ENCODE data around the gene PDIK1L. TPM values are rescaled to one million over a fixed set of nuclear protein-coding genes. Genes with fewer than 3 reads are reported as not detected.

Gene PDIK1L
- total and polyA plus RNA-seq, 2 of the 8 experiments (the other 6 are each of a cell fraction or from before 2014, with no cell fraction given): 0.95 to 4.5 TPM

DNA sequence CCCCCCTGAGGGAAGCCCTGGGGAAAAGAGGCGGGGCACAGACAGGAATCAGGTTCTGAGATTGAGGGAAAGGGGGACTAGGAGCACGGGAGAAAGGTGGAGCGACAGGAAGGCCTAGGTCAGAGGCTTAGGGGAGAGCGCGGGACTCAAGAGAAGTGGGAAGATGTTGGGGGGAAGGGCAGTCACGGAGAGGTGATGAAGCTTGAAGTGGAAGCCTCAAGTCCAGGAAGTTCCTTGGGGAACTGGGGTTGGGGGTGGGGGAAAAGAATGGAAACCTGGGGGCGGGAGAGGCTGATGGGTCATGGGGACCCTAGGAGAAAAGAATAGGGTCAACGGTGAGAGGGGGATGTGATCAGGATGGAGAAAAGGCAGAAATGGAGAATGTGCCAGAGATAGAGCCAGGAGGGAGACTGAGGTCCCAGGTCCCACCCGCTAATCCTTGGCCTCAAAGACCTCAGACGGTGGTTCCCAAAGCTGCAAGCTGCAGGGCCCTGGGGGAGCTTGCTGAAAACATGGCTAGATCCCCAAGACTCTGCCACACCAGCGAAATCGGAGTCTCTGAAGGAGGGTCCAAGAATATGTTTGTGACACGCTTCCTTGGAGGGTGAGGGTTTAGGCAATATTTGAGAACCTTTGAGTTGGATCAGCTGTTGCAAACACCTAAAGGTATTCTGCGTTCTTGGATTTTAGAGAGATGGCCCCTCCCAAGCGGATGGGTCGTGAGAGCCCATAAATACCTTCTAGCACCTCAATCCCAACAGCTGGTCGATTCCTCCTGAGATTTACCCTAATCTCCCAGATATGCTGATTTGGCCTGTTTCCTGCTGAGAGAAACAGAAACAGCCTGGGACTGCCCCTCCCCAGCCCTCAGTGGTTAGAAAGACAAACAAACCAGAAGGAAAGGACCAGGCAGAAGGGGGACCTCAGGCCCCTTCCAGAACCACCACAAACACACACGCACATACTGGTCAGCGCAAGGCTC lies 53.5 kb downstream of the PDIK1L start (continued):
- TF ChIP-seq, protein P1, sequence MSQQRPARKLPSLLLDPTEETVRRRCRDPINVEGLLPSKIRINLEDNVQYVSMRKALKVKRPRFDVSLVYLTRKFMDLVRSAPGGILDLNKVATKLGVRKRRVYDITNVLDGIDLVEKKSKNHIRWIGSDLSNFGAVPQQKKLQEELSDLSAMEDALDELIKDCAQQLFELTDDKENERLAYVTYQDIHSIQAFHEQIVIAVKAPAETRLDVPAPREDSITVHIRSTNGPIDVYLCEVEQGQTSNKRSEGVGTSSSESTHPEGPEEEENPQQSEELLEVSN (IDR thresholded peaks at IDR 0.05): no peak
- TF ChIP-seq RXRA (IDR thresholded peaks at IDR 0.05; ENCODE audit: insufficient read depth, low read depth, low read length) (no peak), PHF8 (conservative IDR thresholded peaks at IDR 0.05; ENCODE audit: low read depth, low read length) (no peak), RNF2 (IDR thresholded peaks at IDR 0.05; ENCODE audit: borderline replicate concordance, low read depth, low read length, missing control alignments, poor library complexity, severe bottlenecking) (no peak), JUN (IDR thresholded peaks at IDR 0.05; ENCODE audit: low read depth, low read length) (no peak)
- TF ChIP-seq, protein P2, sequence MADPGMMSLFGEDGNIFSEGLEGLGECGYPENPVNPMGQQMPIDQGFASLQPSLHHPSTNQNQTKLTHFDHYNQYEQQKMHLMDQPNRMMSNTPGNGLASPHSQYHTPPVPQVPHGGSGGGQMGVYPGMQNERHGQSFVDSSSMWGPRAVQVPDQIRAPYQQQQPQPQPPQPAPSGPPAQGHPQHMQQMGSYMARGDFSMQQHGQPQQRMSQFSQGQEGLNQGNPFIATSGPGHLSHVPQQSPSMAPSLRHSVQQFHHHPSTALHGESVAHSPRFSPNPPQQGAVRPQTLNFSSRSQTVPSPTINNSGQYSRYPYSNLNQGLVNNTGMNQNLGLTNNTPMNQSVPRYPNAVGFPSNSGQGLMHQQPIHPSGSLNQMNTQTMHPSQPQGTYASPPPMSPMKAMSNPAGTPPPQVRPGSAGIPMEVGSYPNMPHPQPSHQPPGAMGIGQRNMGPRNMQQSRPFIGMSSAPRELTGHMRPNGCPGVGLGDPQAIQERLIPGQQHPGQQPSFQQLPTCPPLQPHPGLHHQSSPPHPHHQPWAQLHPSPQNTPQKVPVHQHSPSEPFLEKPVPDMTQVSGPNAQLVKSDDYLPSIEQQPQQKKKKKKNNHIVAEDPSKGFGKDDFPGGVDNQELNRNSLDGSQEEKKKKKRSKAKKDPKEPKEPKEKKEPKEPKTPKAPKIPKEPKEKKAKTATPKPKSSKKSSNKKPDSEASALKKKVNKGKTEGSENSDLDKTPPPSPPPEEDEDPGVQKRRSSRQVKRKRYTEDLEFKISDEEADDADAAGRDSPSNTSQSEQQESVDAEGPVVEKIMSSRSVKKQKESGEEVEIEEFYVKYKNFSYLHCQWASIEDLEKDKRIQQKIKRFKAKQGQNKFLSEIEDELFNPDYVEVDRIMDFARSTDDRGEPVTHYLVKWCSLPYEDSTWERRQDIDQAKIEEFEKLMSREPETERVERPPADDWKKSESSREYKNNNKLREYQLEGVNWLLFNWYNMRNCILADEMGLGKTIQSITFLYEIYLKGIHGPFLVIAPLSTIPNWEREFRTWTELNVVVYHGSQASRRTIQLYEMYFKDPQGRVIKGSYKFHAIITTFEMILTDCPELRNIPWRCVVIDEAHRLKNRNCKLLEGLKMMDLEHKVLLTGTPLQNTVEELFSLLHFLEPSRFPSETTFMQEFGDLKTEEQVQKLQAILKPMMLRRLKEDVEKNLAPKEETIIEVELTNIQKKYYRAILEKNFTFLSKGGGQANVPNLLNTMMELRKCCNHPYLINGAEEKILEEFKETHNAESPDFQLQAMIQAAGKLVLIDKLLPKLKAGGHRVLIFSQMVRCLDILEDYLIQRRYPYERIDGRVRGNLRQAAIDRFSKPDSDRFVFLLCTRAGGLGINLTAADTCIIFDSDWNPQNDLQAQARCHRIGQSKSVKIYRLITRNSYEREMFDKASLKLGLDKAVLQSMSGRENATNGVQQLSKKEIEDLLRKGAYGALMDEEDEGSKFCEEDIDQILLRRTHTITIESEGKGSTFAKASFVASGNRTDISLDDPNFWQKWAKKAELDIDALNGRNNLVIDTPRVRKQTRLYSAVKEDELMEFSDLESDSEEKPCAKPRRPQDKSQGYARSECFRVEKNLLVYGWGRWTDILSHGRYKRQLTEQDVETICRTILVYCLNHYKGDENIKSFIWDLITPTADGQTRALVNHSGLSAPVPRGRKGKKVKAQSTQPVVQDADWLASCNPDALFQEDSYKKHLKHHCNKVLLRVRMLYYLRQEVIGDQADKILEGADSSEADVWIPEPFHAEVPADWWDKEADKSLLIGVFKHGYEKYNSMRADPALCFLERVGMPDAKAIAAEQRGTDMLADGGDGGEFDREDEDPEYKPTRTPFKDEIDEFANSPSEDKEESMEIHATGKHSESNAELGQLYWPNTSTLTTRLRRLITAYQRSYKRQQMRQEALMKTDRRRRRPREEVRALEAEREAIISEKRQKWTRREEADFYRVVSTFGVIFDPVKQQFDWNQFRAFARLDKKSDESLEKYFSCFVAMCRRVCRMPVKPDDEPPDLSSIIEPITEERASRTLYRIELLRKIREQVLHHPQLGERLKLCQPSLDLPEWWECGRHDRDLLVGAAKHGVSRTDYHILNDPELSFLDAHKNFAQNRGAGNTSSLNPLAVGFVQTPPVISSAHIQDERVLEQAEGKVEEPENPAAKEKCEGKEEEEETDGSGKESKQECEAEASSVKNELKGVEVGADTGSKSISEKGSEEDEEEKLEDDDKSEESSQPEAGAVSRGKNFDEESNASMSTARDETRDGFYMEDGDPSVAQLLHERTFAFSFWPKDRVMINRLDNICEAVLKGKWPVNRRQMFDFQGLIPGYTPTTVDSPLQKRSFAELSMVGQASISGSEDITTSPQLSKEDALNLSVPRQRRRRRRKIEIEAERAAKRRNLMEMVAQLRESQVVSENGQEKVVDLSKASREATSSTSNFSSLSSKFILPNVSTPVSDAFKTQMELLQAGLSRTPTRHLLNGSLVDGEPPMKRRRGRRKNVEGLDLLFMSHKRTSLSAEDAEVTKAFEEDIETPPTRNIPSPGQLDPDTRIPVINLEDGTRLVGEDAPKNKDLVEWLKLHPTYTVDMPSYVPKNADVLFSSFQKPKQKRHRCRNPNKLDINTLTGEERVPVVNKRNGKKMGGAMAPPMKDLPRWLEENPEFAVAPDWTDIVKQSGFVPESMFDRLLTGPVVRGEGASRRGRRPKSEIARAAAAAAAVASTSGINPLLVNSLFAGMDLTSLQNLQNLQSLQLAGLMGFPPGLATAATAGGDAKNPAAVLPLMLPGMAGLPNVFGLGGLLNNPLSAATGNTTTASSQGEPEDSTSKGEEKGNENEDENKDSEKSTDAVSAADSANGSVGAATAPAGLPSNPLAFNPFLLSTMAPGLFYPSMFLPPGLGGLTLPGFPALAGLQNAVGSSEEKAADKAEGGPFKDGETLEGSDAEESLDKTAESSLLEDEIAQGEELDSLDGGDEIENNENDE (IDR thresholded peaks at IDR 0.05; ENCODE audit: insufficient replicate concordance, low read length): no peak
- TF ChIP-seq, protein P3, sequence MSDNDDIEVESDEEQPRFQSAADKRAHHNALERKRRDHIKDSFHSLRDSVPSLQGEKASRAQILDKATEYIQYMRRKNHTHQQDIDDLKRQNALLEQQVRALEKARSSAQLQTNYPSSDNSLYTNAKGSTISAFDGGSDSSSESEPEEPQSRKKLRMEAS (IDR thresholded peaks at IDR 0.05): no peak
